Cardiac fibroblast (primary cell): ENCODE results near the gene NMT1.

Source experiments
- DNase-seq, 2 donors: peaks; one replicate each; pipeline versions ENCODE4 v3.0.0 to v3.0.0-alpha.2; 2010; ENCODE audit warnings: low read depth in 2 of 2
- H3K4me3 ChIP-seq, 2 donors: replicated peaks in 1 of 2; 1 replicate in 1 of 2; 2 replicates in 1 of 2; pipeline ENCODE4 v1.5.1; 2011; ENCODE audit warnings: low read depth in 2 of 2, low read length in 2 of 2, mild to moderate bottlenecking in 2 of 2, moderate library complexity in 1 of 2
- TF ChIP-seq, protein P1 (sequence below): IDR thresholded peaks from one replicate; pipeline ENCODE4 v1.5.1; 2011; ENCODE audit warnings: low read depth, mild to moderate bottlenecking, low read length, inconsistent platforms

Gene NMT1

DNA sequence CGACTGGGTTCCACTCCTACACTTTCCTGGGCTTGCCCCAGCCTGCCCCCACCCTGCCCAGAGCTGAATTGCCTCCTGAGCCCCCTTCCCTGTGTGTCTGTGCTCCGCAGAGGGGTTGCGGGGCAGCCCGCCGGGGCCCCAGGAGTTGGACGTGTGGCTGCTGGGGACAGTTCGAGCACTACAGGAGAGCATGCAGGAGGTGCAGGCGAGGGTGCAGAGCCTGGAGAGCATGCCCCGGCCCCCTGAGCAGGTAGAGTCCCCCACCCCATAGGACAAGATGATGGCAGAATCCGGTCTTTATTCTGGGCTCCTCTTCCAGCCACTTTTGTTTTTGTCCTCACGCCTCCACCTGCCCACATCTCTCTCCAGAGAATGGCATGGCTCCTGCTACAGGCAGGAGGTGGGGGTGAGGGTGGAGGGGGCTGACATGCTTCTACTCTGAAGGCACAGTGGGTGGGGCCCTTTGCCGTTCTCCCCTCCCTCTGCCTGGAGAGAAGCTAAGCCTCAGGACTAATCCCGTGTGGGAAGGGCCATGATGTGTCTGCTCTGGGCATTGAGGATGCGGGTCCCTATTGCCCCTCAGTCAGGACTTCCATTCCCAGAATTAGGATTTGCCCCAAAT is 77.9 kb downstream of the NMT1 start:
- TF ChIP-seq, protein P1, sequence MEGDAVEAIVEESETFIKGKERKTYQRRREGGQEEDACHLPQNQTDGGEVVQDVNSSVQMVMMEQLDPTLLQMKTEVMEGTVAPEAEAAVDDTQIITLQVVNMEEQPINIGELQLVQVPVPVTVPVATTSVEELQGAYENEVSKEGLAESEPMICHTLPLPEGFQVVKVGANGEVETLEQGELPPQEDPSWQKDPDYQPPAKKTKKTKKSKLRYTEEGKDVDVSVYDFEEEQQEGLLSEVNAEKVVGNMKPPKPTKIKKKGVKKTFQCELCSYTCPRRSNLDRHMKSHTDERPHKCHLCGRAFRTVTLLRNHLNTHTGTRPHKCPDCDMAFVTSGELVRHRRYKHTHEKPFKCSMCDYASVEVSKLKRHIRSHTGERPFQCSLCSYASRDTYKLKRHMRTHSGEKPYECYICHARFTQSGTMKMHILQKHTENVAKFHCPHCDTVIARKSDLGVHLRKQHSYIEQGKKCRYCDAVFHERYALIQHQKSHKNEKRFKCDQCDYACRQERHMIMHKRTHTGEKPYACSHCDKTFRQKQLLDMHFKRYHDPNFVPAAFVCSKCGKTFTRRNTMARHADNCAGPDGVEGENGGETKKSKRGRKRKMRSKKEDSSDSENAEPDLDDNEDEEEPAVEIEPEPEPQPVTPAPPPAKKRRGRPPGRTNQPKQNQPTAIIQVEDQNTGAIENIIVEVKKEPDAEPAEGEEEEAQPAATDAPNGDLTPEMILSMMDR, result no peak
- DNase-seq, result no peak
- no peak overlapping the region for H3K4me3 ChIP-seq

DNA sequence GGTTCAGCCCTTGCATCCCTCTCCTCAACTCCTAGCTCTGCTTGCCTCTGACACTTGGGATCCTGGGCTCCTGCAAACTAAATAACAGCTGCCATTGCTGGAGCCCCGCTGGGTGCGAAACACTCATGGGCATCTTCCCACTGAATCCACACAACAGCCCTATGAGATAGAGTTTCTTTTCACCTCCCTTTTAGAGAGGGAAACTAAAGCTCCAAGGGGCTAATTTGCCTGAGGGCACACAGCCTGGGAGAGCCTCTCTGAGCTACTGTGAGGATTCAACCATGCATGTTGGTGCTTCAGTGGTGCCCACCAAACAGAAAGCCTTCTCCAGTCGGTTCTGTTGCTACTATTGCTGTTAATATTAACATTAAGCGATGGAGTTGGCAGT is 78.4 kb downstream of the NMT1 start:
- TF ChIP-seq, protein P1, result no peak
- DNase-seq, result no peak
- no peak overlapping the region for H3K4me3 ChIP-seq

DNA sequence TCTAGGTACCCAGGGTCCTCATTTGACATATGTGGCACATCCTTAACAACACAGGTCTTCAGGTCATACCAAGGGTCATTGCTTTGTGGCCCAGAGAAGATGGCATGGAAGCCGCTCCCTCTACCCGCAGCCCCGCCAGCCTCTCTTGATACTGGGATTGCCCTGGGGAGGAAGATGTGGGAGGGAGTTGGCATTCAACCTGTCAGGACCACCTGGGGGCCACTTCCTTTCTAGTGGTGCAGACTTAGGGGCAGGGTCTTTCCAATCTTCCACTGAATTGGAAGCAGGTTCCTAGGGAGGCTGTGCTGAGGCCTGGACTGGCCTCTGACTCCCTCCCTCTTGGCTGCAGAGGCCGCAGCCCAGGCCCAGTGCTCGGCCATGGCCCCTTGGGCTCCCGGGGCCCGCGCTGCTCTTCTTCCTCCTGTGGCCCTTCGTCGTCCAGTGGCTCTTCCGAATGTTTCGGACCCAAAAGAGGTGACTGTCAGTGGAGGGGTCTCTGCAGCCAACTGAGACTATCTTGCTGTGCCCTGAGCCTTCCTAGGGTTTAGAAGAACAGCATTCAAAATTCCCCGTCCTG is 82.1 kb downstream of the NMT1 start:
- H3K4me3 ChIP-seq, result no peak overlapping the region
- DNase-seq, result no peak
- TF ChIP-seq, protein P1, result no peak

DNA sequence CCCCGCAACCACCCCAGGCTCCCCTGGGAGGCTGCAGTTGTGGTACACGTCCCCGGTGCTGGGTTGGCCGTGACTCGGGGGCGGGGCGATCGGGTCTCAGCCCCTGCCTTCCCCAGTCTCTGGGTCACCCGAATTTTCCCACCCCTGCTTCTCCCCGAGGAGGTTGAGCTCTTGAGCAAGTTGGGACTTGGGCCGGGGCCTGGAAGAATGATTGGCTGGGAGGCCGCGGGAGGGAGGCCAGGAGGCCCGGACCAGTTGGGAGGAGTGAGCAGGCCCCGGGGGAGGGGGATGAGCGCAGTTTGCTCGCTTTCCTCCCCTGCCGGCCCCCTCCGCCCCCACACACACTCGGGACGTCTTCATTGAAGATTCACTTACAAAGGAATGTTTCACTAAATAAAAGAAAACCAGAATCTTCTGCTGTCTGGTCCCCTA is 82.7 kb downstream of the NMT1 start:
- H3K4me3 ChIP-seq, result peak overlapping the region; percentile 26 to 37
- DNase-seq, result peak; percentile 85 to 95
- TF ChIP-seq, protein P1, result no peak

DNA sequence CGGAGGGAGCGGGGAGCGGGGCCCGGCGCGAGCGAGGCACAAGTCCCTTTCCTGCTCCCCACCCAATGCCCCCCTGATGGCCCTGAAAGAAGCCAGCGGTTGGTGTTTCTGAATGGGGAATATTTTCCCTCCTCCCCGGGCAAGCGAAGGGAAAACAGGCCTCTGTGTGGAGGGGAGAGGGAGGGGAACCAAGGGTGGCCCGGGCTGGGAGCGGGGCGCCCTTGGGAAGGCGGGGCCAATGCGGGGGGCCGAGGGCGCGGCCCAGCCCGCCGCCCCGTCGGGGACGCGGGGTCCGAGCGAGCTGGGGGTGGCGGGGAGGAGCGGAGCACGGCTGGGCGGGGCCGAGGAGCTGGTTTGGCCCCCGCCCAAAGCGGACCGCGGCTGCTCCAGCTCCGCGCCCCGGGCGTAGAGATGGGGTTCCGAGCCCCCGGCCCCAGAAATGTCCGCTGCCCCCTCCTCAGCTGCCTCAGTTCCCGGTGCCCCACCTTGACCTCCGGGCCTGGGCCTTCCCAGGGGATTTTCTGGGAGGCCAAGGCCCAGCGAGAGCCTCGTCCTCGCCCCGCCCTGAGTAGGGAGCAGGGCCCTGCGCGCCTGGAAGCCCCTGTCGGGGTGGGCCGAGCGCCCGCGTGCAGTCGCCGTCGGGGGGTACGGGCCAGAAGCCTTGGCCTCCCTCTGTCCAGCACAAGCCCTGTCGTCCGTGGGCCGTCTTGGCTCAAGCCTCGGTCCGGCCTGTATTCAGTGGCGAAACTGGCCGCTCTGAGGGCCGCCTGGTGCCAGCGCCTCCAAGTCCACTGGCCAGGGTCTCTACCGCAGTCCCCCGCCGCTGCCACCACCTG is 83.3 kb downstream of the NMT1 start:
- peak in 1 of 2 donors; percentile 23 for DNase-seq
- TF ChIP-seq, protein P1, result no peak
- H3K4me3 ChIP-seq, result peak overlapping the region; percentile 26 to 37

DNA sequence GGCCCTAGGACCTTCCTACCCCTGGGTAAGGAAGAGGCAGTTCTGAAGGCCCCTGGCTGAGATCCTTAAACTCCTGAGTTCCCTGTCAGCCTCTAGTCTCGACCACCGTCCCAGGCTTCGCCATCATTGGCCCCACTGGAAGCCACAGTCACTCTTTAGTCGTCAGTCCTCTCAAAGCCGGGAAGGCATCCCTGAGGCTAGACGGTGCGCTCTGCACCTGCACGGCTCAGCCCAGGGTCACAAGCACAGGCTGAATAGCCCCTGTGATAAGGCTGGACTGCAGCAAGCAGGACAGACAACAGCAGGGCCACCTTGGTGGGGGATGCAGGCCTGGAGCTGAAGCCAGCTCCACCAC is 83.9 kb downstream of the NMT1 start:
- TF ChIP-seq, protein P1, result no peak
- DNase-seq, result no peak
- H3K4me3 ChIP-seq, result no peak overlapping the region
